Measurements from ENCODE around the gene UBE2J1.

GRCh38 chr6:89400912-89401399 is 48.4 kb upstream of the UBE2J1 start:
- TF ChIP-seq CTCF (IDR thresholded peaks at IDR 0.05) (no peak), POLR2A (IDR thresholded peaks at IDR 0.05) (no peak), POLR2AphosphoS5 (IDR thresholded peaks at IDR 0.05) (no peak), EP300 (IDR thresholded peaks at IDR 0.05) (no peak)

Measured in upper lobe of left lung (tissue), 4 donors.